Measurements from ENCODE around the gene DNAJC15.

Gene DNAJC15

GRCh38 chr13:43118521-43118920 is 95.1 kb downstream of the DNAJC15 start (continued):
- TF ChIP-seq ZNF654 (tag by site-specific recombination; IDR thresholded peaks at IDR 0.05; ENCODE audit: low read depth): no peak
- TF ChIP-seq ZNF214 (tag by site-specific recombination; IDR thresholded peaks at IDR 0.05; ENCODE audit: borderline replicate concordance): no peak
- TF ChIP-seq ZBTB20 (tag by site-specific recombination; IDR thresholded peaks at IDR 0.05): no peak
- no peak for TF ChIP-seq ZNF366 (tag by site-specific recombination; conservative IDR thresholded peaks at IDR 0.05)

- ChIA-PET CTCF (no interaction called here), POLR2A (interaction anchor here (0.6 kb wide), 1 partner anchor 575 kb away, joined by 3 read pairs; no protein-coding TSS in a partner anchor)
- H3K36me3 ChIP-seq (ENCODE audit: control insufficient read depth in 2 of 2, insufficient read depth in 1 of 2, low read length in 2 of 2): no peaks in the 10 kb centered on the region
- H3K4me1 ChIP-seq (ENCODE audit: control insufficient read depth, insufficient read depth, low read length): no peaks in the 10 kb centered on the region
- no peak overlapping the region for H3K27ac ChIP-seq (ENCODE audit: extremely low read depth, low read depth, low read length)
- TF ChIP-seq ZNF146 (tag by site-specific recombination; IDR thresholded peaks at IDR 0.05) (no peak), ZNF776 (tag by site-specific recombination; IDR thresholded peaks at IDR 0.05; ENCODE audit: borderline replicate concordance) (no peak)
- no peaks in the 10 kb centered on the region for H3K9me3 ChIP-seq (ENCODE audit: control insufficient read depth, insufficient read depth, low read depth, low read length)
- H3K4me3 ChIP-seq (ENCODE audit: low read depth, low read length): no peak overlapping the region
These were observed 95.8 kb downstream of the DNAJC15 start for GRCh38 chr13:43119206-43119605.

- no peaks in the 10 kb centered on the region for H3K36me3 ChIP-seq (ENCODE audit: control insufficient read depth in 2 of 2, insufficient read depth in 1 of 2, low read length in 2 of 2)
- H3K4me1 ChIP-seq (ENCODE audit: control insufficient read depth, insufficient read depth, low read length): no peaks in the 10 kb centered on the region
- H3K9me3 ChIP-seq (ENCODE audit: control insufficient read depth, insufficient read depth, low read depth, low read length): no peaks in the 10 kb centered on the region
- H3K4me3 ChIP-seq (ENCODE audit: low read depth, low read length): no peak overlapping the region
- H3K27ac ChIP-seq (ENCODE audit: extremely low read depth, low read depth, low read length): no peak overlapping the region
- CTCF ChIA-PET: no interaction called here
- POLR2A ChIA-PET: no interaction called here
- no peak for TF ChIP-seq ZNF350 (tag by site-specific recombination; IDR thresholded peaks at IDR 0.05)
- TF ChIP-seq ZNF398 (tag by site-specific recombination; IDR thresholded peaks at IDR 0.05): no peak
- no peak for TF ChIP-seq ZNF423 (tag by site-specific recombination; IDR thresholded peaks at IDR 0.05)
- no peak for TF ChIP-seq ZNF266 (tag by site-specific recombination; IDR thresholded peaks at IDR 0.05; ENCODE audit: low read depth)
- TF ChIP-seq PATZ1 (tag by site-specific recombination; IDR thresholded peaks at IDR 0.05): no peak
- TF ChIP-seq ZNF580 (tag by site-specific recombination; IDR thresholded peaks at IDR 0.05): no peak
- TF ChIP-seq ZBTB11 (tag by site-specific recombination; conservative IDR thresholded peaks at IDR 0.05; ENCODE audit: low read depth): no peak
- no peak for TF ChIP-seq ZNF114 (tag by site-specific recombination; IDR thresholded peaks at IDR 0.05)
- TF ChIP-seq ZNF335 (tag by site-specific recombination; conservative IDR thresholded peaks at IDR 0.05): no peak
- TF ChIP-seq ZNF221 (tag by site-specific recombination; IDR thresholded peaks at IDR 0.05; ENCODE audit: borderline replicate concordance): no peak
- TF ChIP-seq HOXC10 (CRISPR knock-in tag; IDR thresholded peaks at IDR 0.05): no peak
- TF ChIP-seq ZNF223 (tag by site-specific recombination; IDR thresholded peaks at IDR 0.05): no peak
- no peak for TF ChIP-seq ZNF639 (tag by site-specific recombination; IDR thresholded peaks at IDR 0.05)
- no peak for TF ChIP-seq PRDM4 (tag by site-specific recombination; IDR thresholded peaks at IDR 0.05)
- TF ChIP-seq ZNF239 (tag by site-specific recombination; IDR thresholded peaks at IDR 0.05): no peak
- no peak for TF ChIP-seq ZFP69B (tag by site-specific recombination; IDR thresholded peaks at IDR 0.05)
- no peak for TF ChIP-seq GLIS1 (tag by site-specific recombination; IDR thresholded peaks at IDR 0.05)
These were observed 99.4 kb downstream of the DNAJC15 start for GRCh38 chr13:43122791-43123190.

All from HEK293 (cell line).